ENCODE measurements around the gene HMG20A. TPM values are rescaled to one million over a fixed set of nuclear protein-coding genes. Genes with fewer than 3 reads are reported as not detected.

Gene HMG20A
- total and polyA plus RNA-seq, 9 of the 15 experiments (the other 6 are each of a cell fraction or from before 2014, with no cell fraction given): 25.0 to 68.1 (median 38.9) TPM

DNA sequence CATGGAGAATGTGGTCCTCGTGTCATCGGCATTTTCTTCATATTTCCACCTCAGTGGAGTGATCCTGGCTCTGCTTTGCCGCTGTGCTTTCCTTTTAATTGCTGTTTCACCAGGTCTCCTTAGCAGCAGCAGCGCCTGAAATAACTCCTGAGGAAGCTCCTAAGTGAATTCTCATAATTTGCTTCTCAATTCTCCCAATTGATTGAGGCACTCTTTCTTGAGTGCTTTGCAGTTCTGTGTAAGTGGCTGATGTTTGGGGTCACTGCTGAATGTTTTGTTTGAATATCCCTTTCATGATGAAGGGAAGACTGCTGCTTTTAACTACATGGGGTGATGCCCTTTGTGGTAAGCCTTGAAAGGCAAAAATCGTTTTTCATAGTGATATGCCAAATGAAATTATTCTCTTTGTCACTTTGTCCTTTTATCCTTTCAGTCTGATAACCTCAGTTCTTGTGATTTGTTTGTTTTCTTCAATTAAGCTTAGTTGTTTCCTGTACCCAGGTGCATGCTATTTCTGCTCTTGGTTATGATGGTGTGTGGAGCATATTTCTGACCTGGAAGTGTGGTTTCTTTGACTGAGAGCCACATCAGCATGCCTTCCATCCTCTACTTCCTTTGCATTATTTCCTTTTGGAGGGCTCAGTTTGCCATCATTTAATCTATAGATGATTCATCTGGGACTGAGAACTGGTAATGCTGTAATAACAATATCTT, 36.7 kb downstream of the HMG20A start:
- WGBS (ENCODE audit: insufficient coverage, low coverage, missing lambda C conversion rate): 70% methylated on average over 5 of the region's 5 CpGs
- ATAC-seq (no peak), DNase-seq (ENCODE audit: extremely low read depth in 1 of 4, low spot score in 3 of 4) (no peak), FAIRE-seq (no peak)
- in situ Hi-C loops (cut with MboI) (no loop called here), intact Hi-C loops (cut with micrococcal nuclease) (no loop called here)
- no peak overlapping the region for H2AFZ ChIP-seq (ENCODE audit: low read depth, low read length)
- no peak overlapping the region for H3K27ac ChIP-seq (ENCODE audit: extremely low read depth, low read depth, low read length)
- no peaks in the 10 kb centered on the region for H3K27me3 ChIP-seq (ENCODE audit: control insufficient read depth in 2 of 2, insufficient read depth in 2 of 2, low read length in 2 of 2)
- TF ChIP-seq YBX1 (IDR thresholded peaks at IDR 0.05) (no peak), DIDO1 (tag; IDR thresholded peaks at IDR 0.05; ENCODE audit: low read depth) (no peak), ZNF253 (CRISPR knock-in tag; conservative IDR thresholded peaks at IDR 0.05) (no peak), FOXK1 (CRISPR knock-in tag; IDR thresholded peaks at IDR 0.05; ENCODE audit: borderline replicate concordance) (no peak), ZC3H8 (IDR thresholded peaks at IDR 0.05) (no peak), ZFP30 (CRISPR knock-in tag; IDR thresholded peaks at IDR 0.05; ENCODE audit: borderline replicate concordance) (no peak), HNRNPH1 (optimal IDR thresholded peaks at IDR 0.05; ENCODE audit: low read depth, low read length) (no peak), C11orf30 (IDR thresholded peaks at IDR 0.05; ENCODE audit: low read depth) (no peak), RFX5 (IDR thresholded peaks at IDR 0.05; ENCODE audit: low read depth, low read length) (no peak), SRSF3 (IDR thresholded peaks at IDR 0.05; ENCODE audit: insufficient read depth, low read length) (no peak), ILF3 (IDR thresholded peaks at IDR 0.05; ENCODE audit: borderline replicate concordance) (no peak)
- H3K4me1 ChIP-seq (replicated peaks in 1 of 2; ENCODE audit: control insufficient read depth in 2 of 2, insufficient read depth in 2 of 2, low read length in 2 of 2): peaks cover 0 to 7% of the 10 kb centered on the region in 2 experiments; a peak in 2 of 5 replicates
- no TSS peak for BruUV-seq (replicated peaks)
- no peaks in the 10 kb centered on the region for H3K9me1 ChIP-seq (ENCODE audit: control insufficient read depth, insufficient read depth, low read length)
- H3K36me3 ChIP-seq (ENCODE audit: control insufficient read depth, insufficient read depth, low read length): peaks cover 29% of the 10 kb centered on the region; the same call in 2 of the 3 replicates
- no peak overlapping the region for H3K9ac ChIP-seq (ENCODE audit: insufficient read depth in 1 of 2, low read depth in 2 of 2, low read length in 2 of 2)
- H3K79me2 ChIP-seq (ENCODE audit: control insufficient read depth, insufficient read depth, low read length): no peaks in the 10 kb centered on the region
- no peaks in the 10 kb centered on the region for H3K9me3 ChIP-seq (replicated peaks; ENCODE audit: control insufficient read depth, insufficient read depth, low read depth, low read length)
- H3K4me2 ChIP-seq (ENCODE audit: insufficient read depth, low read length): no peak overlapping the region
- H3K4me3 ChIP-seq: no peak overlapping the region
- no peaks in the 10 kb centered on the region for H4K20me1 ChIP-seq (replicated peaks; ENCODE audit: control insufficient read depth, insufficient read depth, low read length)
- CTCF ChIA-PET (ENCODE audit: low intra/inter-chr PET ratio): no interaction called here
- POLR2A ChIA-PET: no interaction called here
